HepG2 (cell line): Measurements from ENCODE around the gene HSDL1. TPM values are rescaled to one million over a fixed set of nuclear protein-coding genes. Genes with fewer than 3 reads are reported as not detected.

Experiments
- FOXA3 ChIP-seq: IDR thresholded peaks from 2 replicates; pipeline ENCODE4 v1.6.1; 2016; ENCODE audit warnings: missing genetic modification reagents, missing compliant biosample characterization
- GATA4 ChIP-seq: sonication (generic); IDR thresholded peaks from 2 replicates; pipeline ENCODE4 v1.6.1; 2016; ENCODE audit warnings: antibody characterized with exemption, low read depth, borderline replicate concordance
- HNF4G ChIP-seq, 2 experiments: sonication (generic) in 1 of 2; formaldehyde crosslinking in 1 of 2; IDR thresholded peaks; 2 replicates each; pipeline versions ENCODE4 v1.4.0 to v1.6.1; 2011 to 2020; ENCODE audit warnings: borderline replicate concordance in 2 of 2, low read depth in 2 of 2, mild to moderate bottlenecking in 2 of 2, low read length in 1 of 2, missing genetic modification reagents in 1 of 2, moderate library complexity in 1 of 2
- IRF2 ChIP-seq: IDR thresholded peaks from 2 replicates; pipeline ENCODE4 v1.6.1; 2018; ENCODE audit warnings: missing genetic modification reagents, missing compliant biosample characterization
- JDP2 ChIP-seq: sonication (generic); formaldehyde crosslinking; IDR thresholded peaks from 2 replicates; pipeline ENCODE4 v1.8.1; 2022; ENCODE audit warnings: missing genetic modification reagents, borderline replicate concordance
- JUNB ChIP-seq: sonication (generic); formaldehyde crosslinking; IDR thresholded peaks from 2 replicates; pipeline ENCODE4 v1.8.0; 2022; ENCODE audit warnings: missing genetic modification reagents, mild to moderate bottlenecking, borderline replicate concordance
- NAIF1 ChIP-seq: sonication (generic); formaldehyde crosslinking; IDR thresholded peaks from 2 replicates; pipeline ENCODE4 v1.5.0; 2020; ENCODE audit warnings: mild to moderate bottlenecking, missing genetic modification reagents, borderline replicate concordance
- NR1H2 ChIP-seq: sonication (generic); formaldehyde crosslinking; IDR thresholded peaks from 2 replicates; pipeline ENCODE4 v1.8.1; 2022; ENCODE audit warnings: low read depth, missing genetic modification reagents, borderline replicate concordance
- RBM39 ChIP-seq: fragments of 200-400 bp; formaldehyde crosslinking; IDR thresholded peaks from one replicate; pipeline ENCODE4 v1.6.1; 2018; ENCODE audit warnings: antibody characterized with exemption, mild to moderate bottlenecking, low read depth, low read length; ENCODE audit not compliant: poor library complexity, severe bottlenecking
- SIX4 ChIP-seq: sonication (generic); formaldehyde crosslinking; IDR thresholded peaks from 2 replicates; pipeline ENCODE4 v1.4.0; 2020; ENCODE audit warnings: missing genetic modification reagents
- TCF7 ChIP-seq: sonication (generic); IDR thresholded peaks from 2 replicates; pipeline ENCODE4 v1.6.1; 2016; ENCODE audit warnings: antibody characterized with exemption, low read depth
- ZC3H4 ChIP-seq: sonication (generic); formaldehyde crosslinking; IDR thresholded peaks from 2 replicates; pipeline ENCODE4 v1.4.0; 2020; ENCODE audit warnings: missing genetic modification reagents, borderline replicate concordance
- ZEB1 ChIP-seq: IDR thresholded peaks from 2 replicates; pipeline ENCODE4 v1.6.1; 2012; ENCODE audit warnings: mild to moderate bottlenecking, low read depth, inconsistent platforms; ENCODE audit not compliant: insufficient replicate concordance
- ZMYM3 ChIP-seq: sonication (generic); formaldehyde crosslinking; IDR thresholded peaks from 2 replicates; pipeline ENCODE4 v1.5.1; 2020; ENCODE audit warnings: mild to moderate bottlenecking, missing genetic modification reagents
- ZNF205 ChIP-seq: IDR thresholded peaks from 2 replicates; pipeline ENCODE4 v1.6.1; 2018; ENCODE audit warnings: missing biosample characterization, missing genetic modification reagents
- ZNF234 ChIP-seq: sonication (generic); formaldehyde crosslinking; conservative IDR thresholded peaks from 2 replicates; pipeline ENCODE4 v1.5.1; 2020; ENCODE audit warnings: mild to moderate bottlenecking, missing genetic modification reagents
- ZNF260 ChIP-seq: sonication (generic); formaldehyde crosslinking; IDR thresholded peaks from 2 replicates; pipeline ENCODE4 v1.4.0; 2020; ENCODE audit warnings: missing genetic modification reagents, low read depth, mild to moderate bottlenecking, borderline replicate concordance
- ZNF496 ChIP-seq: sonication (generic); formaldehyde crosslinking; IDR thresholded peaks from 2 replicates; pipeline ENCODE4 v1.8.1; 2023; ENCODE audit warnings: mild to moderate bottlenecking, moderate library complexity, missing genetic modification reagents; ENCODE audit not compliant: insufficient replicate concordance
- polyA plus RNA-seq, 8 experiments: library from polyadenylated mRNA; depleted of rRNA in 3 of 8; stranded (reverse) in 7 of 8; unstranded in 1 of 8; fragments of >200 nt; fragmentation: Illumina TruSeq in 4 of 8; extraction: Trizol in 4 of 8; gene quantifications; 2 replicates each; pipeline versions ENCODE4 v1.2.1 to v1.2.3, GENCODE V29; 2011 to 2016; ENCODE audit warnings: low read depth in 4 of 8, missing spikeins in 1 of 8, mixed read lengths in 1 of 8; ENCODE audit not compliant: insufficient read depth in 1 of 8
- total RNA-seq, 5 experiments: library from RNA; depleted of rRNA; stranded (reverse); fragments of >200 nt; fragmentation: Illumina TruSeq; extraction: Trizol; gene quantifications; 2 replicates each; pipeline ENCODE4 v1.2.3, GENCODE V29; 2016; ENCODE audit warnings: low read depth in 1 of 5
- TF ChIP-seq, protein P1 (sequence below): conservative IDR thresholded peaks from 2 replicates; pipeline ENCODE4 v1.6.1; 2018; ENCODE audit warnings: missing genetic modification reagents
- TF ChIP-seq, protein P2 (sequence below): sonication (generic); formaldehyde crosslinking; IDR thresholded peaks from 2 replicates; pipeline ENCODE4 v1.8.1; 2022; ENCODE audit warnings: mild to moderate bottlenecking, missing genetic modification reagents
- TF ChIP-seq, protein P3 (sequence below): sonication (generic); formaldehyde crosslinking; IDR thresholded peaks from 2 replicates; pipeline ENCODE4 v1.5.0; 2020; ENCODE audit warnings: mild to moderate bottlenecking, missing genetic modification reagents
- TF ChIP-seq, protein P4 (sequence below): IDR thresholded peaks from 2 replicates; pipeline ENCODE4 v1.6.1; 2012; ENCODE audit warnings: low read depth, low read length, improper control_type of control experiment
- TF ChIP-seq, protein P5 (sequence below): sonication (generic); formaldehyde crosslinking; IDR thresholded peaks from 2 replicates; pipeline ENCODE4 v1.8.0; 2022; ENCODE audit warnings: missing genetic modification reagents, low read depth, mild to moderate bottlenecking, borderline replicate concordance

Gene HSDL1
- total and polyA plus RNA-seq, 2 of the 13 experiments (the other 11 are each of a cell fraction or from before 2014, with no cell fraction given): 49.2 to 49.7 TPM

DNA sequence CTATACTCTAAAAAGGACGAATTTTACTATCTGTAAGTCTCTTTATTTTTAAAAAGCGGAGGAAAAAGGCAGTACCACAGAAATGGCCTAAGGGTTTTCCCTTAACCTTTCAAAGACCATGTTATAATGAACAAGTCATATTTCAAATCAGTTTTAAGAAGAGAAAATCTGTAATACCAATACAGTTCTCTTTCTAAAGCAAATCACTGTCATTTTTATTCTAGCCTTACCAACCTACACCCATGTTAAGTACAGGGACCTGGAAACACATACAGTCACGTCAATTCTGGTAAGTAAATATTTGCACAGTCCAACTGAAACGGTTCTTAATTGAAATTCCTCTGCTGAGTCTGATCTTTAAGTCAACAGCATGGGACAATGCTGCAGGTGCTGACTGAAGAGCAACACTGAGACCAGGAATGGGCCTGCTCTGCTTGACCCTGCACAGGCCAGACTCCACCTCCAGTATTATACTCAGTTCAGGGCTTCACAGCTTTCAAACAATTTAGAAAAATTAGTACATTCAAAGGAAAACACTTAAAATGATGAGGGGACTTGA, 48.5 kb downstream of the HSDL1 start (continued):
- TF ChIP-seq TCF7 (peak; percentile 71), ZNF205 (CRISPR knock-in tag) (no peak), FOXA3 (CRISPR knock-in tag) (peak; percentile 99), ZNF496 (CRISPR knock-in tag) (no peak), ZEB1 (peak; percentile 34), JDP2 (CRISPR knock-in tag) (no peak), ZMYM3 (CRISPR knock-in tag) (peak; percentile 90), JUNB (CRISPR knock-in tag) (no peak), ZC3H4 (CRISPR knock-in tag) (no peak), NR1H2 (no peak), ZNF260 (CRISPR knock-in tag) (no peak), HNF4G (IDR thresholded peaks at IDR 0.05; ENCODE audit: borderline replicate concordance, low read depth, low read length) (no peak), HNF4G (CRISPR knock-in tag; IDR thresholded peaks at IDR 0.05; ENCODE audit: borderline replicate concordance, low read depth) (no peak), NAIF1 (CRISPR knock-in tag) (peak; percentile 62; the same call in 1 of the 2 replicates), GATA4 (peak; percentile 36; the same call in 1 of the 2 replicates), IRF2 (peak; percentile 83), SIX4 (CRISPR knock-in tag) (peak; percentile 58; the same call in 1 of the 2 replicates), RBM39 (no peak), ZNF234 (CRISPR knock-in tag) (no peak)
- TF ChIP-seq, protein P1, sequence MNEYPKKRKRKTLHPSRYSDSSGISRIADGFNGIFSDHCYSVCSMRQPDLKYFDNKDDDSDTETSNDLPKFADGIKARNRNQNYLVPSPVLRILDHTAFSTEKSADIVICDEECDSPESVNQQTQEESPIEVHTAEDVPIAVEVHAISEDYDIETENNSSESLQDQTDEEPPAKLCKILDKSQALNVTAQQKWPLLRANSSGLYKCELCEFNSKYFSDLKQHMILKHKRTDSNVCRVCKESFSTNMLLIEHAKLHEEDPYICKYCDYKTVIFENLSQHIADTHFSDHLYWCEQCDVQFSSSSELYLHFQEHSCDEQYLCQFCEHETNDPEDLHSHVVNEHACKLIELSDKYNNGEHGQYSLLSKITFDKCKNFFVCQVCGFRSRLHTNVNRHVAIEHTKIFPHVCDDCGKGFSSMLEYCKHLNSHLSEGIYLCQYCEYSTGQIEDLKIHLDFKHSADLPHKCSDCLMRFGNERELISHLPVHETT (CRISPR knock-in tag): peak; percentile 57; the same call in 1 of the 2 replicates
- TF ChIP-seq, protein P2, sequence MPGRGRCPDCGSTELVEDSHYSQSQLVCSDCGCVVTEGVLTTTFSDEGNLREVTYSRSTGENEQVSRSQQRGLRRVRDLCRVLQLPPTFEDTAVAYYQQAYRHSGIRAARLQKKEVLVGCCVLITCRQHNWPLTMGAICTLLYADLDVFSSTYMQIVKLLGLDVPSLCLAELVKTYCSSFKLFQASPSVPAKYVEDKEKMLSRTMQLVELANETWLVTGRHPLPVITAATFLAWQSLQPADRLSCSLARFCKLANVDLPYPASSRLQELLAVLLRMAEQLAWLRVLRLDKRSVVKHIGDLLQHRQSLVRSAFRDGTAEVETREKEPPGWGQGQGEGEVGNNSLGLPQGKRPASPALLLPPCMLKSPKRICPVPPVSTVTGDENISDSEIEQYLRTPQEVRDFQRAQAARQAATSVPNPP (CRISPR knock-in tag): no peak
- TF ChIP-seq, protein P3, sequence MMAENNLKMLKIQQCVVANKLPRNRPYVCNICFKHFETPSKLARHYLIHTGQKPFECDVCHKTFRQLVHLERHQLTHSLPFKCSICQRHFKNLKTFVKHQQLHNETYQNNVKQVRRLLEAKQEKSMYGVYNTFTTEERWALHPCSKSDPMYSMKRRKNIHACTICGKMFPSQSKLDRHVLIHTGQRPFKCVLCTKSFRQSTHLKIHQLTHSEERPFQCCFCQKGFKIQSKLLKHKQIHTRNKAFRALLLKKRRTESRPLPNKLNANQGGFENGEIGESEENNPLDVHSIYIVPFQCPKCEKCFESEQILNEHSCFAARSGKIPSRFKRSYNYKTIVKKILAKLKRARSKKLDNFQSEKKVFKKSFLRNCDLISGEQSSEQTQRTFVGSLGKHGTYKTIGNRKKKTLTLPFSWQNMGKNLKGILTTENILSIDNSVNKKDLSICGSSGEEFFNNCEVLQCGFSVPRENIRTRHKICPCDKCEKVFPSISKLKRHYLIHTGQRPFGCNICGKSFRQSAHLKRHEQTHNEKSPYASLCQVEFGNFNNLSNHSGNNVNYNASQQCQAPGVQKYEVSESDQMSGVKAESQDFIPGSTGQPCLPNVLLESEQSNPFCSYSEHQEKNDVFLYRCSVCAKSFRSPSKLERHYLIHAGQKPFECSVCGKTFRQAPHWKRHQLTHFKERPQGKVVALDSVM (CRISPR knock-in tag): no peak
- TF ChIP-seq, protein P4, sequence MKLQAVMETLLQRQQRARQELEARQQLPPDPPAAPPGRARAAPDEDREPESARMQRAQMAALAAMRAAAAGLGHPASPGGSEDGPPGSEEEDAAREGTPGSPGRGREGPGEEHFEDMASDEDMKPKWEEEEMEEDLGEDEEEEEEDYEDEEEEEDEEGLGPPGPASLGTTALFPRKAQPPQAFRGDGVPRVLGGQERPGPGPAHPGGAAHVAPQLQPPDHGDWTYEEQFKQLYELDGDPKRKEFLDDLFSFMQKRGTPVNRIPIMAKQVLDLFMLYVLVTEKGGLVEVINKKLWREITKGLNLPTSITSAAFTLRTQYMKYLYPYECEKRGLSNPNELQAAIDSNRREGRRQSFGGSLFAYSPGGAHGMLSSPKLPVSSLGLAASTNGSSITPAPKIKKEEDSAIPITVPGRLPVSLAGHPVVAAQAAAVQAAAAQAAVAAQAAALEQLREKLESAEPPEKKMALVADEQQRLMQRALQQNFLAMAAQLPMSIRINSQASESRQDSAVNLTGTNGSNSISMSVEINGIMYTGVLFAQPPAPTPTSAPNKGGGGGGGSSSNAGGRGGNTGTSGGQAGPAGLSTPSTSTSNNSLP: peak; percentile 90
- TF ChIP-seq, protein P5, sequence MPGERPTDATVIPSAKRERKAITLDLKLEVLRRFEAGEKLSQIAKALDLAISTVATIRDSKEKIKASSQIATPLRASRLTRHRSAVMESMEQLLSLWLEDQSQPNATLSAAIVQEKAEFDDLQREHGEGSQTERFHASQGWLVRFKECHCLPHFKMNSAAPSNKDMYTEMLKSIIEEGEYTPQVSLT: no peak
